GM19043 (cell line): ENCODE results near the gene BCAT1.

Experiments used
- ATAC-seq: cut with Tn5 transposase; IDR thresholded peaks from one replicate; pipeline ENCODE4 v1.9.1; 2021; ENCODE audit warnings: low read depth; ENCODE audit not compliant: unreplicated experiment

The BCAT1 gene, protein sequence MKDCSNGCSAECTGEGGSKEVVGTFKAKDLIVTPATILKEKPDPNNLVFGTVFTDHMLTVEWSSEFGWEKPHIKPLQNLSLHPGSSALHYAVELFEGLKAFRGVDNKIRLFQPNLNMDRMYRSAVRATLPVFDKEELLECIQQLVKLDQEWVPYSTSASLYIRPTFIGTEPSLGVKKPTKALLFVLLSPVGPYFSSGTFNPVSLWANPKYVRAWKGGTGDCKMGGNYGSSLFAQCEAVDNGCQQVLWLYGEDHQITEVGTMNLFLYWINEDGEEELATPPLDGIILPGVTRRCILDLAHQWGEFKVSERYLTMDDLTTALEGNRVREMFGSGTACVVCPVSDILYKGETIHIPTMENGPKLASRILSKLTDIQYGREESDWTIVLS

DNA sequence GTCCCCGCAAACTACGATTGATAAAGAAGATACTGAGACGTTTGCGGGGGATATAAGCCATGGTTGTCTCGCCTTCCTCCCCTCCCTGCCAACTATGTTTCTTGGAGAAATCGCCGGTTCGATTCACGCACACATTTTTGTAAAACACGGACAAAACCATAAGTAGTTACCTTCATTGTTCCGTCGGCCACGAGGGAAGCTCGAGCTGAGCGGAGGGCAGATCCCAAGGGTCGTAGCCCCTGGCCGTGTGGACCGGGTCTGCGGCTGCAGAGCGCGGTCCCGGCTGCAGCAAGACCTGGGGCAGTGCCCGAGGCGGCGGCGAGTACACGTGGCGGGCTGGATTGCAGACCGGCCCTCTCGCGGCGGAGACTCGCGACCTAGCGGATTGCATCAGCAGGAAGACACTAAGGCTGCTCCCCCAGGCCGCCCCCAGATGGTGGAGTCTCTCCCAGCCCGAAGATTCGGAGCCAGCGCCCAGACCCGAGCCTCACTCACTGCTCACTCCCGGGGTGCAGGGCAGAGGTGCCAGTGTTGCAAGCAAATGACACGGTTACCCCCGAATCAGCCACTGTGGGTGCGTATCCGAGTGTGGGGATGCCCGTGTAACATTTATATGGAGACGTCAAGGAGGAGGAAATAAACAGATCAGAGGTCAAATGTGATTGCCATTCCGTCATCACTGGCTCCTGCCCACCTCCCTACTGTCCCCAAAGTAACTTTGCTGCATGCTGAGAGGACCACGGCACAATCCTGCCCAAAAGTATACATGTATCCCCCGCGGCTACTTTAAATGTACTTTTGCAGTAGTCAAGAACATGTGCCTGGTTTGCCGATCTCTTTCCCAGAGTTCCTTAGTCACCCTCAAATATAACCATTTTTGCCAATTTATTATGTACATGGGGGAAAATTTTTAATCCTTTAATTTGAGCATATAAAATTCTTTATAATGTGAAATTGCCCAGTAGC is at the start of gene BCAT1:
Gene BCAT1, minus strand, starts transcription at position 345 of the 966 bp plus-strand sequence. Its CDS starts 169 bp downstream, at position 176.
- peak; percentile 34 for ATAC-seq

DNA sequence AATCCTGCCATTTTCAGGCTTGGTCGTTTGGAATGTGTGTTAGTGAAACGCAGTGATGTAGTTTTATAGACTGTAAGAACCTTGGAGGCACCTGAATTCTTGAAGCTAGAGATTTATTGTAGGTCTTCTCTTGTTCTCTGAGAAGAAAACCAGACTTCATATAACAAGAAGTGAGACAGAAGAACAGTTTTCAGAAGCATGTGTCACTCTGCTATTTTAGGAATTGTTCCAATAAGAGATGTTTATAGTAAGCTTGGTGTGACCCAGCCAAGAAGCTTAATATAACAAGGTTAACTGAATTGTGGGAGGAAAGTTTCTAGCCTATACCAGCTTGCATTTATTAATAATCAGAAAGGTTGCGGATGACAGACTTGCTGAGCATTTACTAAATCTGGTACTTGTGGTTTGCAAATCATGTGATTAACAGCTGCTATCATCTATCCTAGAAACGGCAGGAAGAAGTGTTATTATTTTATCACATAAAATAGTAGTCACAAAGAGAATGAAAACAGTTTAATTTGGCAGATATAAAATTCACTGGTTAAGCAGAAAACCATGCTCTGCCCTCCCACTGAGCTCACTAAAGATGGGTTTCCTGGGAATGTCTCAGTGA is 49.2 kb upstream of the BCAT1 start:
- ATAC-seq, result peak; percentile 82

DNA sequence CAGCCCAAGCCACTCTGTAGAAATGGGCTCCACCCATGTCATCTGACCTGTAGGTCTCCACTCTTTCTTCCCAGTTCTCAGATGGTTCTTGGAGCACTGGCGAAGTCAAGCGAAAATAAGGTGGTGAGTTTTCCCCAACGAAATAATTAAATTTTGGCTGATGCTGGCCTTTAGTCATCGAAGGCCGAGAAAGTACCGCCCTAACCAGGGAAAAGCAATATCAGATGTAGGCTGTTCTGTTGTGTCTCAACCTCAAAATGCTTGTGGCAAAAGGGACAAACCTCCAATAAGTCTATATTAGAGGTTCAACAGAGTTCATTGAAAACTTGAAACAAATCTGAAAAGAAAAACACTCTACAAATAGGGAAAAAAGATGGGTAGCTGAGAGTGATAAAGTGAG is 48.6 kb upstream of the BCAT1 start:
- no peak for ATAC-seq

DNA sequence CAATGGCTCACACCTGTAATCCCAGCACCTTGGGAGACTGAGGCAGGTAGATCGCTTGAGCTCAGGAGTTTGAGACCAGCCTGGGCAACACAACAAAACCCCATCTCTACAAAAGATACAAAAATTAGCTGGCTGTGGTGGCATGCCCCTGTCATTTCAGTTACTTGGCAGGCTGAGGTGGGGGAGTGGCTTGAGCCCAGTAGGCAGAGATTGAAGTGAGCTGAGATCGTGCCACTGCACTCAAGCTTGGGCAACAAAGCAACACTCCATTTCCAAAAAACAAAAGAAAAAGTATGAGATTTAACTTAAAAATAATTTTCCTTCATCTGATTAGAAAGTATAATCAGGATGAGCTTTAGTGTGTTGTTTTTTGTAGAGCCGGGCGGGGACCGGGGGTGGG is 47.9 kb upstream of the BCAT1 start:
- no peak for ATAC-seq

DNA sequence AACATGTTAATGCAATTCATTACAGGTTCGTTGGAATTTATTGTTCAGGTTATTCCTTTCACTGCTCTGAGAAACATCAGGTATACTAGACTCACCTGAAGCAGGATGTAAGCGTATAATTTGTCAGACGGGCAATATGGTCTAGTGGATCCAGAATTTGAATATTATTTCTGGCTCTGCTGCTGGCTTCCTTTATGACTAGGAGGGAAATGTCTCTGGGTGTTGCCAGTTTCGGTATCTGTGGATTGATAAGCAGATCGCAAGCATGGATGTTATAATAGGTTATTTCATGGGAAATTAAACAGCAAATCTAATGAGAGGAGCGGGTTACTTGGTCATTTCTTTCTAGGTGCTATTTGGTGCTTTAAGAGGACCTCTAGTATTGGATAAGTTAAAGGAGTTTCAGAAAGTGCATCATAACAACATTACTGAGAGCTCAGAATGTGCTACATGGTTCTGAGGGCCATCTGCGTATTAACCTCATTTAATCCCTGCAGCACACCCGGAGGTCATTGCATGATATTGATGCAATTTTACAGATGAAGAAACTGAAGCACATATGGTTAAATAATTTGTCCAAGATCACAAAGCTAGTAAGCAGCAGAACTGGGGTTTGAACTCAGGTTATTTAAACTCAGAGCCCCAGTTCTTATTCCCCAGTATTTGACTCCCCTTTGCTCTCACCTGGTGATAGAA is 47.3 kb upstream of the BCAT1 start:
- ATAC-seq, result peak; percentile 27

DNA sequence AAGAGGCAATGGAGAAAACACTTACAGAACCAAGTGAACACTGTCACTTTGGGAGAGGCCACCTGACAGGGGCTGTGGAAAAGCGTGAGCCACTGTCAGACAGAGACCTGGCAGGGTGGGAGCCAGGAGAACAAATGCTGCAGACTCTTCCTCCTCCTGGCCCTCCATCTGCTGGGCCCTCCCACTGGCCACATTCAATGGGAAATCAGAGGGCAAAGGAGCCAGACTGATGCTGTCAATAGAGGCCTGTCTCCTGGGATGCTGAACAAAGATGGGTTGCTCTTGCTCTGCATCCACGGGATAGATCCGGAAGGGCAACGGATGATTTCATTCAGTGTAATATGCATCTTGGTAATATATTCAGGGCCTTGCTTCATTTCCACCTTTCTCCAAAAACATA is 44.9 kb upstream of the BCAT1 start:
- ATAC-seq, result no peak

DNA sequence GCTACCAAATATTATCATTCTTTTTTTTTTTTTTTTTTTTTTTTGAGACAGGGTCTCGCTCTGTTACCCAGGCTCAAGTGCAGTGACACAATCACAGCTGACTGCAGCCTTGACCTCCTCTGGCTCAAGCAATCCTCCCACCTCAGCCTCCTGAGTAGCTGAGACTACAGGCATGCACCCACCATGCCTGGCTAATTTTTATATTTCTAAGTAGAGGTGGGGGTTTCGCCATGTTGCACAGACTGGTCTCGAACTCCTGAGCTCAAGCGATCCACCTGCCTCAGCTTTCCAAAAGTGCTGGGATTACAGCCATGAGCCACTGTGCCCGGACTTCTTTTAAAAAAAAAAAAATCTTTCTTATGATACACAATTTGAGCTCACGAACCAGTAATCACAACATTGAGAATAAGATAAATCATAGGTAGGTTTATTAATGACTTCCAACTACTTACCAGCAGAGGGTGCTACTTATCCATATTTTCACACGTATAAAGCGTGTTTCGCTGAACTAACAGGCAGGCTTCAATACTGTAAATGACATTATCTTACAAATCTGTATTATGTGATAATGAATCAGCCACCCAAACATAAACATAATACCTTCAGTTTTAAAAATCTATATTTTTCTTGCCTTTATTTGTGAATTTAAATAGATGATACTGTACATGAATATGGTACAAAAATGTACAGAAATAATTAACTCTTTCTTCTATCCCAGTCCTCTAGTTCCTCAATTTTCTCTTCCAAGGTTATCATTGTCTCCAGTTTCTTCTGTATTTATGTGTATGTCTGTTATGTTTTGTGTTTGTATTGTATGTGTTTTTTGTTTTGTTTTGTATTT is 42.5 kb upstream of the BCAT1 start:
- no peak for ATAC-seq

DNA sequence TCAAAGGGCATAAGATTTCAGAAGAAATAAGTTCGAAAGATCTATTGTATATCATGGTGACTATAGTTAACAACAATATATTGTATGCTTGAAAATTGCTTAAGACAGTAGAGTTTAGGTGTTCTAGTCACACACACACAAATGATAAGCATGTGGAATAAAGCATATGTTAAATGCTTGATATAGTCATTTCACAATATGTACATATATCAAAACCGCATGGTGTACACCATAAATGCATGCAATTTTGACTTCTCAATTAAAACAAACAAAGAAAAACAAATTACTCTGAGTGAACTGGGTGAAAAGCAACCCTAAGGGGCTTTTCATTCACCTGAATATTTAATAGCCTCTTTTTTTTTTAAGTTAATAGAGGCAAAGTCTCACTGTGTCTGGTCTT is 40.3 kb upstream of the BCAT1 start:
- no peak for ATAC-seq

DNA sequence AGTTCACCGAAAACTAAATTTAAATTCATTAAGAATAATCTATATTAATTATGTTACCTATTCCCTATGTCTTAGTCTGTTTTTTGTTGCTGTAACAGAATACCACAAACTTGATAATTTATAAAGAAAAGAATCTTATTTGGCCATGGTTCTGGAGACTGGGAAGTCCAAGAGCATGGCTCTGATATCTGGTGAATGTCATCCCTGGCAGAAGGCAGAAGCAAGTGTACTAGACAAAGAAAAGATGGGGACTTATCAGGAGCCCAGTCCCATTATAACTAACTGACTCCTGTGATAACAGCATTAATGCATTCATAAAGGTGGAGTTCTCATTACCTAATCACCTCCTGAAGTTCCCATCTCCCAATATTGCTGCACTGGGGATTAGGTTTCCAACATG is 33.3 kb upstream of the BCAT1 start:
- no peak for ATAC-seq

DNA sequence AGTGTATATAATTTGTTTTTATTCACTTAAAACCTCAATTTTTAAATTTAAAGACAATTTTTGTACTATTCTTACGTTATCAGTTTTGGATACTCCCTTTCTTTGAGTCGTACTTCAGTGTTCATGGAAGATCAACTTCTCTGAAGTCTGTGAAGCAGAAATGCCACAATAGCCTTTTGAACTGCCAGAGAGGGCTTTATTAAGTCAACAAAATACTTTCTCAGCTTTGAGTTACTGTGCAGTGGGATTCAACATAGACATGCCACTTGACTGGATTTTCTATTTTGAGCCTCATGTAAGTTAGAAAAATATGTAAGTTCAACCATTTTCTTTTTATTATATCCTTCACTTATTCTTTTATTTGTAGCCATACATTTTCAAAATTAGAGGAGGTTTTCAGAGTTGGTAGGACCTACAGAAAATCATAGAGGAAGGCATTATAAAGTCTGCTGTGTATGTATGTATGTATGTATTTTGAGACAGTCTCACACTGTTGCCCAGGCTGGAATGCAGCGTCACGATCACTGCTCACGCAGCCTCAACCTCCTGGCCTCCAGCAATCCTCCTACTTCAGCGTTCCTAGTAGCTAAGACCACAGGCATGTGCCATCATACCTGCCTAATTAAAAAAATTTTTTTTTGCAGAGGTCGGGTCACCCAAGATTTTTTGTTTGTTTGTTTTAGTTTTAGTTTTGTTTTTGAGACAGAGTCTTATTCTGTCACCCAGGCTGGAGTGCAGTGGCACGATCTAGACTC is 31.3 kb upstream of the BCAT1 start:
- no peak for ATAC-seq

DNA sequence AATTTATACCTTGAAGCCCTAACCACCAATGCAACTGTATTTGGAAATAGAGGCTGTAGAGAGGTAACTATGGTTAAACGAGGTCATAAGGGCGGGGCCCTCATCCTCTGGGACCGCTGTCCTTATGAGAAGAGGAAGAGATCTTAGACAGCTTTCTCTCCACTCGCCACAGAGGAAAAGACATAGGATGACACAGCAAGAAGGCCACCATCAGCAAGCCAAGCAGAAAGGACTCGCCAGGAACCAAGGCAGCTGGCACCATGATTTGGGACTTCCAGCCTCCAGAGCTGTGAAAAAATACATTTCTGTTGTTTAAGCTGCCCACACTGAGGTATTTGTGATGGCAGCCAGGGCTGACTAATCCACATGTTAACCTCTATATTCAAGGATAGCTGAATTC is 30.4 kb upstream of the BCAT1 start:
- no peak for ATAC-seq

DNA sequence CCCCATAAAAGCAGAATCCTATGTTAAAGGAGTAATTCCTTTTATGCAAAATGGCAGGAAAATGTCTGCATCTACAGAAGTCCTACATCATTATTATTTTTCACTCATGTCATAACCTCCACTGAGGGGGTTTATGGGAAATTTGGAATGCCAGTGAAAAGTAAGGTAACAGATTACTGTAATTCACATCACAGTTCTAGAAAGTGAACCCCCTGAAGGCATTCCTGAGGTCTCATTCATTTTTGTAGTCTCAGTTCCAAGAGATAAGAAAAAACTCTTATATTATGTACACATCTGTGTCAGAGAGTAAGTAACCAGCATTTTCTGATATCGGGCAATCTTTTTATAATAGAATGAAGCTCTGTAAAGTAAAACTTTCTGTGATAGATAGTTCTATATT is 28.8 kb upstream of the BCAT1 start:
- ATAC-seq, result no peak

DNA sequence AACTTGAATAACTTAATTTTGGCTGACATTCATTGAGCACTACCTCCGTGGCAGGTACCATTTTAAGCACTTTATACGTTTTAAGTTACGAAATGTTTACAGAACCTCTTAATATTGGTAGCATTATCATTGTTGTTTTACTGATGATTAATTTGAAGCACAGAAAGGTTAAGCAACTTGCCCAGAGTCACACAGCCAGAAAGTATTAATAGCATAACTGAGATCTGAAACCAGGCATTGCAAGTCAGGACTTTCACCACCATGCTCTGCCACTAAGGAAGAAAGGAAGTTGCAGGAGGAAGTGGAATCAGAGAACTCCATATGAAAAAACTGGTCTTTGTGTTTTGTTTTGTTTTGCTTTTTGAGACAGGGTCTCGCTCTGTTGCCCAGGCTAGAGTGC is 28.2 kb upstream of the BCAT1 start:
- ATAC-seq, result no peak

DNA sequence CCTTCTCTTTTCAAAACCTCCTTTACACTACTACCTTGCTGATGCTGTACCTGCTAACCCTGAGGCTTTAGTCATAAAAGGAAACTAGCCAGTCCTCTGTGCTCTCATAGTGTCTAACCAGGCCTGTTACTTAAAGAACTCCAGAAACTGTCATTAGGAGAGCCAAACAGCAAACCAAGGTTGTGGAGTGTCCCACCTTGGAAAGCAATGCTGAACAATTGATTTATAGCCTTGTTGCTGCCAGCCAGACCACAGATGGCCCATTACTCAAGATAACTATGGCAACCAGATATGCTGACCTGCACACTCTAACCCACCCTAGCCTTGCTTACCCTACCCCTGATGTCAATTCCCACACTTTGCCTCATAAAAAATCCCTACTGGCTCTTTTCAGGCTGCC is 26.5 kb upstream of the BCAT1 start:
- no peak for ATAC-seq

DNA sequence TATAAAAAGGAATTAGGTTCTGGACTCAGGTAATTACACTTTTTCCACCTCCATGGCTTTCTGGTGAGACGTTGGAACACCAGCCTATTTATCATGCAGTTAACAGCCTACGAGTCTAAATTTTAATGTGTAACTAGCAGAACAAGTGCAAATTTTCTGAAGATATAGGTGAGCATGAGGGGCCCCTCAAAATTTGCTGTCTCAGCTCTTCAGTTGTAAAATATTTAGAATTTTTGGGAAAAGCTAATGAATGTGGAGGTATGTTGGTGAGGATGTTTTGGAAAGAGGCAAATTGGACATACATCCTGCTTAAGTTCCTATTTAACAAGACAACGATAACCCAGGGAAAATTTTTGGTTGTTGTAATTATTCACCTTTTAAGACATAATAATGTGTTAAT is 25.3 kb upstream of the BCAT1 start:
- no peak for ATAC-seq

DNA sequence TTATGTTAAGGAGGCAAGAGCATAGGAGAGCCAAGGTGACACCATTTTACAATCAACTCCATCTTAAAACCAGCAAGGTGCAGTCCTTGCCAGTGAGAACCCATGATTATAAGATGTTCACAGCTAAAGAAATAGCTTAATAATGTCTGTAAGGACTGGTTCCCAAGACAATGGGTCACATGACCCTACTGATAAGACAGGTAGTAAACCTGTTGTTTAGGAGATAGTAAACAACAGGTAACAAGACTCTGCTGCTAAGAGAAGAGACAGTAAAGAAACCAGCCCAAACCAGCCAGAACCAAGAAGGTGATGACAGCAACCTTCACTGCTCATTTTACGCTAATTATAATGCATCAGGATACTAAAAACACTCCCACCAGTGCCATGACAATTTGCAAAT is 23.2 kb upstream of the BCAT1 start:
- no peak for ATAC-seq

DNA sequence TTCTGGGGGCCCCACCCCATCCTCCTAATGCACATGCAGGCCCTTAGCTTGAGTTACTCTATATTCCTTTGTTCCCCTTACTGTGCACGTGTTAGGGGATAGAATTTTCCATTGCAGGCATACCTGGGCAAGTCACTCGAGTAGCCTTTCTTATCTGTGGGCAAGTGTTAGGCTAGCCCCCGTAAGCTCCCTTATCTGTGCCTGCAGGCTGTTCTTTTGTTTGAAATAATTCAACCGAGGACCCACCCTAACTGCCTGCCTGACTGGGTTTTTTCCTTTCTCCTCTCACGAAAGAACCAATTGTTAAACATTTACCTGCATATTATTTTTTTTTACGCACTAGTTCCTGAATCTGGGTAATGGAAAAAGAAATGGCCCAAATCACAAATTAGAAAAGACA is 21.3 kb upstream of the BCAT1 start:
- ATAC-seq, result no peak

DNA sequence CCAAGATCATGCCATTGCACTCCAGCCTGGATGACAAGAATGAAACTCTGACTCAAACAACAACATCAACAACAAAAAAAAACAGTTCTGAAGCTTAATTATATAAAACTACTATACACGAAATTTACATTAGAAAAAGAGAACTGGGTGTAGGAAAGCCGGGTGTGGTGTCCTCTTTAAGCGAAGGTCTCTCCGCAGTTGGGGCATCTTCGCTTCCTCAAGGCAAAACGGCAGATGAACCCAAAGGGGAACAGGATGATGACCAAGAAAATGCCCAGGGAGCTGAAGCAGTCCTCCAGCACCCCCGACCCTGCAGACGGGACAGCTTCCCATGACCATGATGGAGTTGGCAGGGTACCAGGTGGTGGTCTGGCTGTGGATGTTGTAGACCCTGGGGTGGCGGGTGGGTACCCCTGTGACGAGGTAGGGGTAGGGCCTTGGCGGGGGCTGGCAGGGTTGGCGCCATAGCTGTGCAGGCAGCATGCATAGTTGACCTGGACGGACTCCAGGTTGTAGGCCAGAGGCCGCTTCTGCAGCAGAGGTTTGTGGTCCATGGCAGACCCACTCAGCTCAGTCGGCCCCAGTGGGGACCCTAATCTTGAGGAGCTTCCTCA is 18.2 kb upstream of the BCAT1 start:
- no peak for ATAC-seq

DNA sequence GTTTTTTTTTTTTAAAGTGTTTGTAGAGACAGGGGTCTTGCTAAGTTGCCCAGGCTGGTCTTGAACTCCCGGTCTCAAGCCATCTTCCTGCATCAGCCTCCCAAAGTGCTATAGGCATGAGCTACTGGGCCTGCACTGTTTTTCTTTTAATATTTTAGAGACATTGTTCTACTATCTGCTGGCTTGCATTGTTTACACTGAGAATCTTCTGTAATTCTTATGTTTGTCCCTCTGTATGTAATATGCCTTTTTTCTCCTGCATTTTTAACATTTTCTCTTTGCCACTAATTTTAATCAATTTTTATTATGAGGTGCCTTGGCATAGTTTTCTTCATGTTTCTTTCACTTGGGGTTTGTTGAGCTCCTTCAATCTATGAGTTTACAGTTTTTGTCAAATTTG is 15.4 kb upstream of the BCAT1 start:
- ATAC-seq, result no peak
